Suprapubic skin (tissue), 4 donors: ENCODE data around the gene SREK1IP1. TPM values are rescaled to one million over a fixed set of nuclear protein-coding genes. Genes with fewer than 3 reads are reported as not detected.

Experiments used
- DNase-seq, 2 donors: peaks; one replicate each; pipeline ENCODE4 v3.0.0-alpha.2; 2019; ENCODE audit warnings: low spot score in 2 of 2
- H3K27ac ChIP-seq: fragments of 200-600 bp; sonication (generic); one replicate; pipeline ENCODE4 v1.5.1; 2019
- H3K27me3 ChIP-seq: fragments of 200-600 bp; sonication (generic); one replicate; pipeline ENCODE4 v1.5.1; 2019
- H3K36me3 ChIP-seq: fragments of 200-600 bp; sonication (generic); one replicate; pipeline ENCODE4 v1.5.1; 2019
- H3K4me1 ChIP-seq: fragments of 200-600 bp; sonication (generic); one replicate; pipeline ENCODE4 v1.5.1; 2019
- H3K4me3 ChIP-seq: fragments of 200-600 bp; sonication (generic); one replicate; pipeline ENCODE4 v1.5.1; 2019; ENCODE audit warnings: mild to moderate bottlenecking
- H3K9me3 ChIP-seq: fragments of 200-600 bp; sonication (generic); one replicate; pipeline ENCODE4 v1.5.1; 2019
- CTCF ChIP-seq, 2 donors: fragments of 200-600 bp in 1 of 2; fragments of 450-650 bp in 1 of 2; sonication (generic) in 1 of 2; IDR thresholded peaks; one replicate each; pipeline ENCODE4 v1.5.1; 2016 to 2019; ENCODE audit warnings: antibody characterized with exemption in 2 of 2, mild to moderate bottlenecking in 1 of 2, moderate library complexity in 1 of 2
- EP300 ChIP-seq: sonication (generic); formaldehyde crosslinking; IDR thresholded peaks from one replicate; pipeline ENCODE4 v1.6.1; 2017; ENCODE audit warnings: antibody characterized with exemption
- POLR2A ChIP-seq, 2 donors: fragments of 450-650 bp; IDR thresholded peaks; one replicate each; pipeline ENCODE4 v1.6.1; 2017; ENCODE audit warnings: antibody characterized with exemption in 2 of 2, mild to moderate bottlenecking in 2 of 2, moderate library complexity in 2 of 2
- POLR2AphosphoS5 ChIP-seq, 3 donors: sonication (generic); formaldehyde crosslinking; IDR thresholded peaks; one replicate each; pipeline ENCODE4 v1.6.1; 2017; ENCODE audit warnings: antibody characterized with exemption in 3 of 3
- WGBS: methylation state at CpG from one replicate; pipeline ENCODE4 v1.1.5; 2018; 5-methylcytosine and 5-hydroxymethylcytosine counted together
- total RNA-seq, 4 donors: library from RNA; depleted of rRNA; stranded (reverse); fragments of >200 nt; gene quantifications; one replicate each; pipeline ENCODE4 v1.1.0, GENCODE V29; 2016

The SREK1IP1 gene
- total RNA-seq, 4 donors from 2014 or later = 10.5 to 17.5 (median 11.4) TPM

- H3K4me1 ChIP-seq = peaks cover 10% of the 10 kb centered on the region
- H3K27ac ChIP-seq = no peak overlapping the region
- no peak for DNase-seq
- no peak overlapping the region for H3K4me3 ChIP-seq
- TF ChIP-seq EP300 (no peak), CTCF (IDR thresholded peaks at IDR 0.05) (no peak), POLR2AphosphoS5 (IDR thresholded peaks at IDR 0.05) (no peak), POLR2A (IDR thresholded peaks at IDR 0.05) (no peak)
- WGBS = 36% methylated on average over 3 of the region's 3 CpGs
- peaks cover 22% of the 10 kb centered on the region for H3K27me3 ChIP-seq
- no peaks in the 10 kb centered on the region for H3K36me3 ChIP-seq
- H3K9me3 ChIP-seq = no peaks in the 10 kb centered on the region
Measured at GRCh38 chr5:64688391-64688790, 80.1 kb downstream of the SREK1IP1 start.

DNA sequence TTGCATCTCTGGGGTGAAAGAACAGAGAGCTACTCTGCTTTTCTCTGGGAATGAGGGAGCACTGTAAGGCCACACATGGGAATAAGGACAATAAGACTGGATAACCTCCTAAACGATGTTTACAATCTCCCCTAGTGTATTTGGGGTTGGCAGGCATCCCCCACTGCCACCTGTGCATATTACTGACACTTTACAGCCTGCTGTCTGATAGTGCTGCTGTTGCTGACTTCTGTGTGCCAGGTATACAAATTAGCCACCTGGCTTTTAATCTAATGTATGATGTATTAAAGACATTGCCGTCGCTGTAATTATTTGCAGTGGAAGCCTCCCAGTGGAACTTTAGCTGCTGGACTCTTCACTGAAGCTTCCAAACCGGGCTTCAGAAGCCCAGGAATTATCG lies 82.6 kb downstream of the SREK1IP1 start:
- Histone ChIP-seq H3K27me3 (peaks cover 12% of the 10 kb centered on the region), H3K36me3 (no peaks in the 10 kb centered on the region), H3K27ac (no peak overlapping the region), H3K4me1 (peaks cover 8% of the 10 kb centered on the region), H3K4me3 (no peak overlapping the region), H3K9me3 (no peaks in the 10 kb centered on the region)
- TF ChIP-seq EP300 = no peak
- no peak for TF ChIP-seq CTCF (IDR thresholded peaks at IDR 0.05)
- no peak for TF ChIP-seq POLR2AphosphoS5 (IDR thresholded peaks at IDR 0.05)
- TF ChIP-seq POLR2A (IDR thresholded peaks at IDR 0.05) = no peak
- DNase-seq = no peak
- 72% methylated on average over 5 of the region's 5 CpGs for WGBS

DNA sequence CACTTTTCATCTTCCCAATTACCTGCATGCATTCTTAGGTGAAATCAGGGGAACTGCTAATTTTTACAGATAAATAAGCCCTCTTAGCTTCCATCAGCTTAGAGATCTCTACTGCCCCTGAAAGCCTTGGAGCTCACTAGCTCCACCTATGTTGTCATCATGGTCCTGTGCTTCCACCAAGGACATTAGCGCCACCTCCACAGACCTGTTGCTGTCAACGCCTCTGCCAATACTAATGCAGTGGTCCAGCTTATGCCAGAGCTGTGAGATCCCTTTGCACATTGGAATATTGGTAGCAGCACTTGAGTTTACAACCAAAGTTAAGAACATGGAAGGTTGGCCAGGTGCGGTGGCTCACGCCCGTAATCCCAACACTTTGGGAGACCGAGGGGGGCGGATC lies 85.9 kb downstream of the SREK1IP1 start:
- H3K36me3 ChIP-seq = no peaks in the 10 kb centered on the region
- no peak for TF ChIP-seq EP300
- TF ChIP-seq CTCF (IDR thresholded peaks at IDR 0.05) = no peak
- TF ChIP-seq POLR2A (IDR thresholded peaks at IDR 0.05) = no peak
- TF ChIP-seq POLR2AphosphoS5 (IDR thresholded peaks at IDR 0.05) = no peak
- H3K4me1 ChIP-seq = no peaks in the 10 kb centered on the region
- H3K27ac ChIP-seq = no peak overlapping the region
- no peaks in the 10 kb centered on the region for H3K9me3 ChIP-seq
- WGBS = 91% methylated on average over 7 of the region's 7 CpGs
- DNase-seq = no peak
- H3K27me3 ChIP-seq = peaks cover 3% of the 10 kb centered on the region
- H3K4me3 ChIP-seq = no peak overlapping the region

- Histone ChIP-seq H3K4me3 (no peak overlapping the region), H3K36me3 (no peaks in the 10 kb centered on the region), H3K27ac (no peak overlapping the region), H3K9me3 (no peaks in the 10 kb centered on the region), H3K4me1 (no peaks in the 10 kb centered on the region), H3K27me3 (peaks cover 3% of the 10 kb centered on the region)
- WGBS = 90% methylated on average over 4 of the region's 4 CpGs
- no peak for TF ChIP-seq CTCF (IDR thresholded peaks at IDR 0.05)
- no peak for TF ChIP-seq POLR2AphosphoS5 (IDR thresholded peaks at IDR 0.05)
- TF ChIP-seq EP300 = no peak
- TF ChIP-seq POLR2A (IDR thresholded peaks at IDR 0.05) = no peak
- DNase-seq = no peak
Measured at GRCh38 chr5:64680289-64680688, 88.2 kb downstream of the SREK1IP1 start.

DNA sequence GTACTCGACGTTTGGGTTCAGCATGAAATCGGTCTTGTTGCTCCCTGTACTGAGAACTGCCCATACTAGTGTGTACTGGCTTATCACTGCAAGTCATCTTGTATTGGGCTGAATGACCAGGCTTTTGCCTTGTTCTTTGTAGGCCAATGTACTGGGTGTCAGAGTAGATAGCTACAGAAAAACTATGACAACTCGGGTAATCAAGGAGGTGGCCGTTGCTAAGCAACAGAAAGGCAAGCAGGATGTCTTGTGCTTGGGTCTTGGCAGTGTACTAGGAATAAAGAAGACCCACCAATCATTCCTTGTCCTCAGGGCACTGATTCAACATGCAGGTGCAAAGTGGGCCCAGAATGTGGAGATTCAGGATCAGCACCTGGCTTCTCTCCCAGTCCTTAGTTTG lies 90.1 kb downstream of the SREK1IP1 start:
- no peak overlapping the region for H3K4me3 ChIP-seq
- H3K9me3 ChIP-seq = no peaks in the 10 kb centered on the region
- TF ChIP-seq POLR2AphosphoS5 (IDR thresholded peaks at IDR 0.05) (no peak), CTCF (IDR thresholded peaks at IDR 0.05) (no peak), EP300 (no peak), POLR2A (IDR thresholded peaks at IDR 0.05) (no peak)
- H3K36me3 ChIP-seq = no peaks in the 10 kb centered on the region
- no peak for DNase-seq
- H3K27ac ChIP-seq = no peak overlapping the region
- H3K27me3 ChIP-seq = peaks cover 3% of the 10 kb centered on the region
- 59% methylated on average over 5 of the region's 5 CpGs for WGBS
- H3K4me1 ChIP-seq = no peaks in the 10 kb centered on the region
